ENCODE results near the gene MX2. TPM values are rescaled to one million over a fixed set of nuclear protein-coding genes. Genes with fewer than 3 reads are reported as not detected.

Gene MX2
- total and polyA plus RNA-seq, 2 donors: 32.0 to 33.0 TPM

DNA sequence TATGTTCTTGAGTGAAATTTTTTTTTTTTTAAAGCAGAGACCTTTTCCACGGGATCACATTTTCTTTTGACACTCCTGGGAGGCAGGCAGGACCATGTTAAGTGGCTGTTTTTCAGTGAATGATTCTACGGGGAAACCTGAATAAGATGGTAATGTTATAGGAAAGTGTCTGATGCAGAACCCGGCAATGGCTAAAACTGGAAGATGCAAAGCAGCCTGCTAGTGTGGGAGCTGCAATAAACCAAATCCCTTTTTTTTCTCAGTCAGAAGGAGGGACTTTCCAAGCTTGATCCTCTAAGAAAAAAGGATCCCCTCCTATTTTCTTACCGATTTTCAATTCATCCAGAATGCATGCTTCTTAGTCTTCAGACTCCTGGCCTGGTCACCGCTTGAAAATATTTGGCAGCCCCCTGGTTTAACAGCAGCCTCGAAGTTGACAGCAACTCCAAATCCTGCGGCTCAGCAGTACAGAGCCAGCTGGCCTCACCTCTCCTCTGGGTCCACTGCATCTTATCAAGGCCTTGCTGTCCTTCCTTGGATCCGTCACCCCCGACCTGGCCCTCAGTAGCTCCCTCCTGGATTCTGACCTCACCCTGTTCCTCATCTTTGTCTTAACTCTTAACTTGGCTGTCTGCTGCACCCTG is 5.6 kb downstream of the MX2 start:
- no peaks in the 10 kb centered on the region for H3K27me3 ChIP-seq (ENCODE audit: control insufficient read depth in 2 of 2, insufficient read depth in 1 of 2, low read length in 1 of 2)
- peaks cover 0 to 8% of the 10 kb centered on the region in 2 donors for H3K9me3 ChIP-seq (ENCODE audit: control insufficient read depth in 2 of 2, insufficient read depth in 1 of 2, low read length in 1 of 2)
- WGBS: 93% methylated on average over 9 of the region's 9 CpGs
- DNase-seq (ENCODE audit: low read depth in 6 of 9, low spot score in 9 of 9): no peak
- H3K4me1 ChIP-seq (ENCODE audit: control insufficient read depth in 2 of 2, insufficient read depth in 2 of 2, low read length in 2 of 2): peaks cover 47 to 85% of the 10 kb centered on the region in 2 donors
- H3K4me3 ChIP-seq (ENCODE audit: low read length in 2 of 2): no peak overlapping the region
- H3K27ac ChIP-seq (ENCODE audit: low read depth in 1 of 2, low read length in 1 of 2): peak overlapping the region; percentile 72 to 89
- peaks cover 0 to 4% of the 10 kb centered on the region in 2 donors for H3K36me3 ChIP-seq (ENCODE audit: control insufficient read depth in 2 of 2, insufficient read depth in 2 of 2, low read length in 1 of 2)

DNA sequence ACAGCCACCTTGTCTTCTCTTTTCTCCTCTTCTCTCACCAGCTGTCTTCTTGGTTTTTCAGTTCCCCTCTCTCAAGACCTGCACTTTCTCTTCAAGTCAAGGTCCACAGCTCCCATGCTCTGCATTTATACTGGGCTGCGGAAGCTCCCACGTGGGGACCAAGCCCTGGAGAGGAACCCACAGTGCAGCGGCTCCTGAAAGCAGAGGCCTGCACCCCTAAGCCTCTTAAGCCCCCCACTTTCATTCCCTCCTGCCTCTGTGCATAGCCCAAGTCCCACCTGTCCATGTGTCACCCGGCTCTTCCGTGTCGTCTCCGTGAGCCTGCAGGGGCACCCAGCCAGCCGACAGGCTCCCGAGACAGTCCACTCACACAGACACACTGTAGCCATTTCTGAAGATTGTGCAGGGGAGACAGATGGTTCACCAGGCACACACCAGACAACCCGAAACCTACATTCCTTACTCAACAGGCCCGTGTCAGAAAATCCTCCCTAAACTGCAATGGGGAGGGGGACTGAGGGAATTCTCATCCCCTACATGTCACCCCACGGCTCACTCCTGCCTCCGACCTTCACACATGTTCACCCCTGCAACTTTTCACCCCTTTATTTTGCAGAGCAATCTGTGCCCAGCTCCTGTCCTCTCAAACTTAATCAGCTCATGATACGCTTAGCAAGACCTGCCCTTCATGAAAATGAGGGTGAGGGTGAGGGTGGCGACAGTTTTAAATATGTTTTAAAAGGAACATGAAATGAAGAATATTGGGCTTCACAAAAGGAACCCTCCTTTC is 6.3 kb downstream of the MX2 start:
- Histone ChIP-seq H3K4me1 (ENCODE audit: control insufficient read depth in 2 of 2, insufficient read depth in 2 of 2, low read length in 2 of 2) (peaks cover 48 to 84% of the 10 kb centered on the region in 2 donors), H3K27ac (ENCODE audit: low read depth in 1 of 2, low read length in 1 of 2) (peak overlapping the region; percentile 89 to 93), H3K36me3 (ENCODE audit: control insufficient read depth in 2 of 2, insufficient read depth in 2 of 2, low read length in 1 of 2) (peaks cover 0 to 4% of the 10 kb centered on the region in 2 donors), H3K4me3 (ENCODE audit: low read length in 2 of 2) (no peak overlapping the region), H3K9me3 (ENCODE audit: control insufficient read depth in 2 of 2, insufficient read depth in 1 of 2, low read length in 1 of 2) (peaks cover 0 to 4% of the 10 kb centered on the region in 2 donors), H3K27me3 (ENCODE audit: control insufficient read depth in 2 of 2, insufficient read depth in 1 of 2, low read length in 1 of 2) (no peaks in the 10 kb centered on the region)
- DNase-seq (ENCODE audit: low read depth in 6 of 9, low spot score in 9 of 9): peak in 1 of 9 donors; percentile 40
- WGBS: 95% methylated on average over 15 of the region's 15 CpGs

DNA sequence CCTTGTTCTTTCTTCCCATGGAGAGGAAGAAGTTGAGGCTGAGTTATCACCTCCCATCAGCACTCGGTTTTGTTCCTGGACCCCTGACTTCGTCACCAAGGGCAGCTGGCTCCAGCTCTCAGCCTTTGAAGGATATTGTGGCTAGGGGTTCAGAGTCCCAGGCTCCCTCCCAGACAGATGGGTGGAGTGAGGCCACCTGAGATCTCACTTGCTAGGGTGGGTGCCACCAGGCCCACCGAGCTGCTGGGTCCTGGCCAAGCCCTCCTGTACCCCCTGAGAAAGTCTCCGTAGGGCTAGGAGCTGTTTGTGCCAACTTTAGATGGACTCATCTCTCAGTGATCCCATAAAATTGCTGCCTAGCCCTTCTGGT is 6.9 kb downstream of the MX2 start:
- H3K4me1 ChIP-seq (ENCODE audit: control insufficient read depth in 2 of 2, insufficient read depth in 2 of 2, low read length in 2 of 2): peaks cover 47 to 84% of the 10 kb centered on the region in 2 donors
- no peaks in the 10 kb centered on the region for H3K27me3 ChIP-seq (ENCODE audit: control insufficient read depth in 2 of 2, insufficient read depth in 1 of 2, low read length in 1 of 2)
- H3K36me3 ChIP-seq (ENCODE audit: control insufficient read depth in 2 of 2, insufficient read depth in 2 of 2, low read length in 1 of 2): peaks cover 0 to 4% of the 10 kb centered on the region in 2 donors
- H3K9me3 ChIP-seq (ENCODE audit: control insufficient read depth in 2 of 2, insufficient read depth in 1 of 2, low read length in 1 of 2): peaks cover 0 to 4% of the 10 kb centered on the region in 2 donors
- peak overlapping the region; percentile 89 to 93 for H3K27ac ChIP-seq (ENCODE audit: low read depth in 1 of 2, low read length in 1 of 2)
- peak overlapping the region; percentile 51 to 56 for H3K4me3 ChIP-seq (ENCODE audit: low read length in 2 of 2)
- peak in 1 of 9 donors; percentile 51 for DNase-seq (ENCODE audit: low read depth in 6 of 9, low spot score in 9 of 9)
- 19% methylated on average over 4 of the region's 4 CpGs for WGBS

DNA sequence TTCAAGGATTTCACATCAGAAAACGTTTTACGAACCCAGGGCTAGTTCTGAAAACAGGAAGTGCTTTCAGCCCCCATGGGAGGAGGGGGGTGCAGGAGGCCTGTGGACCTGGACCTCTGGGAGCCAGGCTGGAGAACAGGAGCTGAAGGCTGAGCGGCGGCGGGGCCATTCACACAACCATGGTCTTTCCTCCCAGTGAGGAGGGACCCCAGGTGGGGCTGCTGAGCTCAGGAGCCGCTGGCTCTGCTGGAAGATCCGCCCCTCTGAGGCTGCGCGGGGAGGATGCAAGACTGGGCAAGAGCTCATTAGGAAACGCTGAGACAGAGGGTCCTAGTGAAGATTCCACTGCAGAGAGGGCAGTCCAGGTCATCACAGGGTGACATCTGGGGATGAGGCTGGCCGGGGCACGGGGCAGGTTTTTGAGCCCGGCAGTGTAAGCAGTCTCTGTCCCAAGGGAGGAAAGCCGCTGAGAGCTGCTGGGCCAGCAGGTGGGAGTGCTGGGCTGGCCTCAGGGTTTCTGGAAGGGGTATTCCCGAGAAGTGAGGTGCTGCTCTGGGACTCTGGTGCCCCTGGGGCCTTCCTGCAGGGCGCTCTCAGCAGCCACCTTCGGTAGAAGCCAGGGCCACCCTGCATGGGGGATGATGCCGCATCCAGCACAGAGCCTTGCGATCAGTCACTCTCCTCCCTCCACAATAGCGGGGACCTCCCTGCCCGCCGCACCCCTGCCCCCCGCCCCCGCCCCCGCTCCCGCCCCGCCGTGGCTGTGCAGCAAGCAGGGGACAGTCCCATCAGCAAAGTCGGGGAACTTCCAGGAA is 7.5 kb downstream of the MX2 start:
- Histone ChIP-seq H3K4me3 (ENCODE audit: low read length in 2 of 2) (peak overlapping the region; percentile 51 to 56), H3K4me1 (ENCODE audit: control insufficient read depth in 2 of 2, insufficient read depth in 2 of 2, low read length in 2 of 2) (peaks cover 47 to 84% of the 10 kb centered on the region in 2 donors), H3K36me3 (ENCODE audit: control insufficient read depth in 2 of 2, insufficient read depth in 2 of 2, low read length in 1 of 2) (peaks cover 0 to 4% of the 10 kb centered on the region in 2 donors), H3K9me3 (ENCODE audit: control insufficient read depth in 2 of 2, insufficient read depth in 1 of 2, low read length in 1 of 2) (peaks cover 0 to 4% of the 10 kb centered on the region in 2 donors), H3K27me3 (ENCODE audit: control insufficient read depth in 2 of 2, insufficient read depth in 1 of 2, low read length in 1 of 2) (no peaks in the 10 kb centered on the region), H3K27ac (ENCODE audit: low read depth in 1 of 2, low read length in 1 of 2) (peak overlapping the region; percentile 89 to 93)
- peak in 4 of 9 donors; percentile 52 to 75 (median 55) for DNase-seq (ENCODE audit: low read depth in 6 of 9, low spot score in 9 of 9)
- 11% methylated on average over 29 of the region's 29 CpGs for WGBS

DNA sequence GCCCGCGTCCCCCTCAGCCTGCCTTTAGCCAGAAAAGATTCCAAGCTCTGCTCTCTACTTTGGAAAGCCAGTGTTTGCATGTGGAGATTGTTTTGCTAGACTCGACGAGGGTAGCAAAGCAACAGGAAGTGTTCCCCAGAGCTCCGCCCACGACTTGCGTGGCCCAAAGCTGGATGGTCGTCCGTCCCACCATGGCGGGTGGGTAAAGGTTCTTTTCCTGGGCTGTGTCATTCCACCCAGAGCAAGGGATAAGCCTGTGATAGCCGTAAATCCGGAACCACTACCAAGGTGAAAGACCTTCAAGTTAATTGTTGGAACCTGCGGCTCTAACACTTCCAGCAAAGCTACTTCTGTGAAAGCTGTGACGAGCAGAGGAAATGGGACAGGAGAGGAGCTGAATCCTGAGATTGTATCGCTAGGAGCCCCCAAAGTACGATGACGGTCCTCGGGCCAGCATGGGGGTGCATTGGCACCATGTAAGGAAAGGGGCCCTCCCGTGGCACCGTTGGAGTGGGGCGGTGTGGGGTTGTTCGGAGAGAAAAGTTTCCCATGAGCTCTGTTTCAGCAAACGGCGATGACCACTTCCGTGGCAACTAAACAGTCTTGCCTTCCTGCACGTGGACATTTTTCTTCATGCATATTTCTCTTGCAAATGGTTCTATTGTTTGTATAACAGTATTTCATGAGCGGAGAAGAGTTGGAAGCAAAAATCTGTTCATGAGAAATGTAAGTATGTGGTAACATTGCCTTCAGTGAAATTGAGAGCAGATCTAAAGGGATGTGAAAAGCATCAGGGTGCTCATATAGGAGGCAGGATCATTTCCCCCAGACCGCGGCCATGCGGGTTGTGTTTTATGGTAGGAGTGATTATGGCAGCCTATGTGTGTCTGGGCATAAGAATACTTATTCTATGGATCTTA is 8.4 kb downstream of the MX2 start:
- Histone ChIP-seq H3K4me1 (ENCODE audit: control insufficient read depth in 2 of 2, insufficient read depth in 2 of 2, low read length in 2 of 2) (peaks cover 55 to 87% of the 10 kb centered on the region in 2 donors), H3K27me3 (ENCODE audit: control insufficient read depth in 2 of 2, insufficient read depth in 1 of 2, low read length in 1 of 2) (no peaks in the 10 kb centered on the region), H3K36me3 (ENCODE audit: control insufficient read depth in 2 of 2, insufficient read depth in 2 of 2, low read length in 1 of 2) (peaks cover 0 to 4% of the 10 kb centered on the region in 2 donors), H3K4me3 (ENCODE audit: low read length in 2 of 2) (peak overlapping the region; percentile 51 to 56), H3K9me3 (ENCODE audit: control insufficient read depth in 2 of 2, insufficient read depth in 1 of 2, low read length in 1 of 2) (peaks cover 0 to 4% of the 10 kb centered on the region in 2 donors), H3K27ac (ENCODE audit: low read depth in 1 of 2, low read length in 1 of 2) (peak overlapping the region; percentile 89 to 93)
- 63% methylated on average over 30 of the region's 30 CpGs for WGBS
- DNase-seq (ENCODE audit: low read depth in 6 of 9, low spot score in 9 of 9): peak in 1 of 9 donors; percentile 47

DNA sequence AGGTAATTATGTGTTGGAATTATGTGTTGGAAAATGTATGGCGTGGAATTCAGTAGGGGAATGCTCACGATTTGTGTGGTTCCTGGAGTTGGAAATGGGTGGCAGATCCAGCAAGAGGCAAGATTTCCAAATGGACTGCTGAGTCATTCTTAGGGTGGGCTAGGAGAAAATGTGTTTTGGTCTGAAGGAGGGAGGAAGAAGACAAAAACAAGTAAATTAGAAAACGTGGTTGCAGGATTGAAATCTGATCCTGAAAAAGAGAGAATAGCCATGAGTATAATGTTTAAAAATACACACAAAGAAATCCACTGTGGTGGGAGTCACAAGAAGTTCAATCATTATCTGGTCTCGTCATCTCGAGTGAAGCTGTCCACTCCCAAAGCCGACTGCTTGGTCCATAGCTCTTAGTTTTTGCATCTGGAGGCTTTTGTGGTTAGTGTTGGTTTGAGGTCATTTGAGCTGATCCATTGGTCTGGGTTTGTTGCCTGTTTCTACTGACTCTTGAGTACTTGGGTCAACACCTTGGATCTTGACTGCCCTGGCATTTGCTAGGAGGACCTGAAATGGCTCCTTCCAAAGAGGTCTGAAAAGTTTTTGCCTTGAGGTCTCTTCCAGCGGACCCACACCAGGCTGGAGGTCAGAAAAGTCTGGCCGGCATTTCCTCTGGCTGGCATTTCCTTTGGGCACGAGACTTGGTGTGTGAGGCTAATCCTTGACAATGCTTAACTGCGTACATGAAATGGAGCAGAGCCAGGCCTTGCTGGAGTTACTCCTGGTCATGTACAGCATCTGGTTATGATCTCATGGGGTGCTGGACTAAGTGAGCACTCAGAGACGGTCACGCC is 9.2 kb downstream of the MX2 start:
- no peak for DNase-seq (ENCODE audit: low read depth in 6 of 9, low spot score in 9 of 9)
- H3K4me1 ChIP-seq (ENCODE audit: control insufficient read depth in 2 of 2, insufficient read depth in 2 of 2, low read length in 2 of 2): peaks cover 61 to 91% of the 10 kb centered on the region in 2 donors
- peak overlapping the region in 1 of 2 donors; percentile 89 for H3K27ac ChIP-seq (ENCODE audit: low read depth in 1 of 2, low read length in 1 of 2)
- H3K27me3 ChIP-seq (ENCODE audit: control insufficient read depth in 2 of 2, insufficient read depth in 1 of 2, low read length in 1 of 2): no peaks in the 10 kb centered on the region
- peaks cover 0 to 4% of the 10 kb centered on the region in 2 donors for H3K9me3 ChIP-seq (ENCODE audit: control insufficient read depth in 2 of 2, insufficient read depth in 1 of 2, low read length in 1 of 2)
- 91% methylated on average over 12 of the region's 12 CpGs for WGBS
- H3K4me3 ChIP-seq (ENCODE audit: low read length in 2 of 2): peak overlapping the region; percentile 51 to 56
- no peaks in the 10 kb centered on the region for H3K36me3 ChIP-seq (ENCODE audit: control insufficient read depth in 2 of 2, insufficient read depth in 2 of 2, low read length in 1 of 2)

DNA sequence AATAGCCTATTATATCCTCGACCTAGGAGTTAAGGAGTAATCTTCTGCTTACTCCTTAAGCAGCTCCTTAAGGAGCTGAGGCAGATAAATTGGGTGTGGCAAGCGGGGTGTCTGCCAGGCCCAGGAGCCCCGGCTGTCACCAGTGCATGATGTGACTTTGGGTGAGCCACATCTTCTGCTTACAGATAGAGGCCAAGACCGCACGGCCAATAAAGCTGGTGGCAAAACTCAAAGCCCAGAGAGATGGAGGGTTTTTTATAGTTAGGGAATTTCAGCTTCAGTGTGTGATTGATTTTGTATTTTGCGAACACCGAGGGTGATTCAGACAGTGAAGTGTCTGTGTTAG is 9.8 kb downstream of the MX2 start:
- peak overlapping the region; percentile 19 to 51 for H3K4me3 ChIP-seq (ENCODE audit: low read length in 2 of 2)
- 98% methylated on average over 7 of the region's 7 CpGs for WGBS

More for the DNA sequence above, 9.8 kb downstream of the MX2 start:
- H3K9me3 ChIP-seq (ENCODE audit: control insufficient read depth in 2 of 2, insufficient read depth in 1 of 2, low read length in 1 of 2): peaks cover 0 to 4% of the 10 kb centered on the region in 2 donors
- DNase-seq (ENCODE audit: low read depth in 6 of 9, low spot score in 9 of 9): no peak
- H3K27me3 ChIP-seq (ENCODE audit: control insufficient read depth in 2 of 2, insufficient read depth in 1 of 2, low read length in 1 of 2): no peaks in the 10 kb centered on the region
- H3K27ac ChIP-seq (ENCODE audit: low read depth in 1 of 2, low read length in 1 of 2): no peak overlapping the region
- H3K4me1 ChIP-seq (ENCODE audit: control insufficient read depth in 2 of 2, insufficient read depth in 2 of 2, low read length in 2 of 2): peaks cover 64 to 91% of the 10 kb centered on the region in 2 donors
- H3K36me3 ChIP-seq (ENCODE audit: control insufficient read depth in 2 of 2, insufficient read depth in 2 of 2, low read length in 1 of 2): peaks cover 0 to 3% of the 10 kb centered on the region in 2 donors
